ENCODE results near the gene GIT2.

The GIT2 gene

GRCh38 chr12:109967383-109968031, 28.7 kb downstream of the GIT2 start:
- H3K4me1 Mint-ChIP-seq: no peaks in the 10 kb centered on the region
- H3K4me3 Mint-ChIP-seq: no peak overlapping the region
- H3K36me3 Mint-ChIP-seq (ENCODE audit: low read depth): peaks cover 51% of the 10 kb centered on the region
- H3K27me3 Mint-ChIP-seq (ENCODE audit: low read depth, poor library complexity): no peaks in the 10 kb centered on the region
- no peak for TF ChIP-seq CTCF (IDR thresholded peaks at IDR 0.05)
- peak overlapping the region; percentile 80 for H3K27ac Mint-ChIP-seq
- no peaks in the 10 kb centered on the region for H3K9me3 Mint-ChIP-seq
- DNase-seq: no peak

- Mint-ChIP-seq H3K4me3 (no peak overlapping the region), H3K27me3 (ENCODE audit: low read depth, poor library complexity) (no peaks in the 10 kb centered on the region), H3K9me3 (no peaks in the 10 kb centered on the region), H3K4me1 (no peaks in the 10 kb centered on the region), H3K36me3 (ENCODE audit: low read depth) (peaks cover 48% of the 10 kb centered on the region), H3K27ac (no peak overlapping the region)
- no peak for TF ChIP-seq CTCF (IDR thresholded peaks at IDR 0.05)
- DNase-seq: no peak
Observed at GRCh38 chr12:109966546-109966945, 29.6 kb downstream of the GIT2 start.

- no peak for TF ChIP-seq CTCF (IDR thresholded peaks at IDR 0.05)
- Mint-ChIP-seq H3K36me3 (ENCODE audit: low read depth) (peaks cover 58% of the 10 kb centered on the region), H3K27me3 (ENCODE audit: low read depth, poor library complexity) (no peaks in the 10 kb centered on the region), H3K9me3 (no peaks in the 10 kb centered on the region), H3K27ac (peak overlapping the region; percentile 66), H3K4me3 (no peak overlapping the region), H3K4me1 (no peaks in the 10 kb centered on the region)
- no peak for DNase-seq
Observed at GRCh38 chr12:109963743-109964429, 32.3 kb downstream of the GIT2 start.

GRCh38 chr12:109963330-109963729, 32.8 kb downstream of the GIT2 start:
- peaks cover 64% of the 10 kb centered on the region for H3K36me3 Mint-ChIP-seq (ENCODE audit: low read depth)
- H3K4me1 Mint-ChIP-seq: no peaks in the 10 kb centered on the region
- DNase-seq: no peak
- TF ChIP-seq CTCF (IDR thresholded peaks at IDR 0.05): no peak
- H3K27ac Mint-ChIP-seq: no peak overlapping the region
- H3K27me3 Mint-ChIP-seq (ENCODE audit: low read depth, poor library complexity): no peaks in the 10 kb centered on the region
- no peak overlapping the region for H3K4me3 Mint-ChIP-seq
- no peaks in the 10 kb centered on the region for H3K9me3 Mint-ChIP-seq

GRCh38 chr12:109962398-109962797, 33.8 kb downstream of the GIT2 start:
- no peak for DNase-seq
- H3K27me3 Mint-ChIP-seq (ENCODE audit: low read depth, poor library complexity): no peaks in the 10 kb centered on the region
- no peaks in the 10 kb centered on the region for H3K4me1 Mint-ChIP-seq
- peaks cover 66% of the 10 kb centered on the region for H3K36me3 Mint-ChIP-seq (ENCODE audit: low read depth)
- no peaks in the 10 kb centered on the region for H3K9me3 Mint-ChIP-seq
- H3K4me3 Mint-ChIP-seq: no peak overlapping the region
- TF ChIP-seq CTCF (IDR thresholded peaks at IDR 0.05): no peak
- no peak overlapping the region for H3K27ac Mint-ChIP-seq

DNA sequence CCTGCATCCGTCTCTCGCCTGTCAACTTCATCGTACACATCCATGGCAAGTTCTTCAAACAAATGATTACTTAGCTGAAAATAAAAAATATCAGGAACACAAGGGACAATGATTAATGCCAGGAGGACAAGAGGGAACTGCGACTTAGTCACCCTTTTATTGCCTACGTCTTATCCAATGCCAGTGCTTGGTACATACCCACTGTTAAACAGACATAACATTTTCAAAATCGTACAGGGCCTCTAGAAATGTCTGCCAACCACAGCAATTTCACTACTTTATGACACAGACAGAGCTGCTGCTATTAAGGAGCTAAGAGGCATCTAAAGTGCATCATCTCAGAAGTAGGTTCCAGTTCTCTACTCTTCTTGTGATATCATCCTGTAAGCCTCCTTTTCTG, 34.6 kb downstream of the GIT2 start:
- Mint-ChIP-seq H3K4me3 (no peak overlapping the region), H3K27ac (no peak overlapping the region)

More for the DNA sequence above, 34.6 kb downstream of the GIT2 start:
- H3K9me3 Mint-ChIP-seq: peaks cover 3% of the 10 kb centered on the region
- H3K27me3 Mint-ChIP-seq (ENCODE audit: low read depth, poor library complexity): no peaks in the 10 kb centered on the region
- no peak for TF ChIP-seq CTCF (IDR thresholded peaks at IDR 0.05)
- DNase-seq: no peak
- peaks cover 70% of the 10 kb centered on the region for H3K36me3 Mint-ChIP-seq (ENCODE audit: low read depth)
- no peaks in the 10 kb centered on the region for H3K4me1 Mint-ChIP-seq

Measured in nephron progenitor cell (in vitro differentiated cells).